ENCODE results near the gene ZBTB20.

GRCh38 chr3:114435386-114436115 is 711.5 kb downstream of the ZBTB20 start:
- TF ChIP-seq EZH2 (IDR thresholded peaks at IDR 0.05; ENCODE audit: low read depth) (no peak), CTCF (conservative IDR thresholded peaks at IDR 0.05) (no peak)

Data from PC-9 (cell line).